ENCODE data around the gene CYREN.

- TF ChIP-seq CTCF (conservative IDR thresholded peaks at IDR 0.05; ENCODE audit: low read length) = no peak
- TF ChIP-seq EZH2phosphoT487 (IDR thresholded peaks at IDR 0.05; ENCODE audit: borderline replicate concordance, low read depth, low read length) = no peak
Observed at GRCh38 chr7:135177028-135177696, 6.7 kb upstream of the CYREN start.
